UCSD-AML1 (cell line): Measurements from ENCODE around the gene RPL22.

Source experiments
- DNase-seq: peaks from one replicate; lab custom pipeline; 2025; ENCODE audit not compliant: unreplicated experiment; lab: John Stamatoyannopoulos, UW

The RPL22 gene

DNA sequence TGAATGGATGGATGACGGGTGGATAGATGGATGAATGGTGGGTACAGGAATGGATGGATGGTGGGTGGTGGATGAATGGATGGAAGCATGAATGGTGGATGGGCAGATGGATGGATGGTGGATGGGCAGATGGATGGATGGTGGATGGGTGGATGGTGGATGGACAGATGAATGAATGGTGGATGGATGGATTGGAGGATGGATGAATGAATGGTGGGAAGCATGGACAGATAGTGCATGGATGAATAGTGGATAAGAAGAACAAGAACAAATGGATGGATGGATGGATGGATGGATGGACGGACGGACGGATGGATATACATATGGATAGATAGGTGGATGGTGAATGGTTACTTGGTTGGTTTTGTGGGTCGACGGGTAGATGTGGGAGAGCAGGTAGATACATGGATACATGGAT lies 24.0 kb downstream of the RPL22 start:
- DNase-seq, result no peak

DNA sequence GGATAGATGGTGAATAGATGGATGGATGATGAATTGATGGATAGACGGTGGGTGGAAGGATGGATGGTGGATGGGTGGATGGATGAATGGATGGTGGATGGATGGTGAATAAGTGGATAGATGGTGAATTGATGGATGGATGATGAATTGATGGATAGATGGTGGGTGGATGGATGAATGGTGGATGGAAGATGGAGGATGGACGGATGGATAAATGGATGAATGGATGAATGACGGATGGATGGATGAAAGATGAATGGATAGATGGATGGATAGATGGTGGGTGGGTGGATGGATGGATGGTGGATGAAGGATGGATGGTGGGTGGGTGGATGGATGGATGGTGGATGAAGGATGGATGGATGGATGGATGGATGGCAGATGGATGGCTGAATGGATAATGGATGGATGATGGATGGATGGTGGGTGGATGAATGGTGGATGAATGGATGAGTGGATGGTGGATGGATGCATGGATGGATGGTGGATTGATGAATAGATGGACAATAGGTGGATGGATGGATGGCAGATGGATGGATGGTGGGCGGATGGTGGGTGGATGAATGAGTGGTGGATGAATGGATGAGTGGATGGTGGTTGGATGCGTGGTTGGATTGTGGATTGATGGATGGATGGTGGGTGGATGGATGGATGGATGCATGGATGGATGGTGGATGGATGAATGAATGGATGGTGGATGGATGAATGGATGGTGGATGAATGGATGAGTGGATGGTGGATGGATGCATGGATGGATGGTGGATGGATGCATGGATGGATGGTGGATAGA lies 24.6 kb downstream of the RPL22 start:
- DNase-seq, result no peak

- no peak for DNase-seq
Observed at GRCh38 chr1:6172549-6172948, 26.8 kb downstream of the RPL22 start.

DNA sequence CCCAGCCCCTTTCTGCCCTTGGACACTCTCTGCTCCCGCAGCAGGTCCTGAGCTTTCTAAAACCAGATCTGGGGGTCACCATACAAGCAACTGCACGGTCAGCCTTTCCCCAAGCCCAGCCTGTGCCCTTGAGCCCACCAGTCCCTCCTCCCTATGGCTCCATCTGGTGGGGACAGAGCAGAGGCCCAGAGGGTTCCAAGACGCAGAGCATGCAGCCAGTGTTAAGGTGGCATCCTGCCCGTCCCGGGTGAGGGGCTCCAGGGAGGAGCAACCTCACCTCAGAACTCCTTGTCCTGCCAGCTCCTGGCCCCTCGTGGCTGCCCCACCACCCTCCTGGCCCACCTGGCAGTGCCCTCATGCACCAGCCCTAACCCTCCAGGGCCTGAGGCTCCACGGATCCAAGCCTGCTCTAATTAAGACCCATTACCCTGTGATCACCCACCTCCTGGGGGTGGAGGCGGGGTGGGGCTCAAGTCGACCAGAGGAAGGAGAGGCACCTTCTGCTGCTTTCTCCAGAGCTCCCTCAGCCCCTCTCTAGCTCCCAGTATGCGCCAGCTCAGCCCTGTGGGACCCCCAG lies 27.8 kb downstream of the RPL22 start:
- DNase-seq, result peak; percentile 57

GRCh38 chr1:6170742-6171201 lies 28.6 kb downstream of the RPL22 start:
- DNase-seq, result peak; percentile 57

DNA sequence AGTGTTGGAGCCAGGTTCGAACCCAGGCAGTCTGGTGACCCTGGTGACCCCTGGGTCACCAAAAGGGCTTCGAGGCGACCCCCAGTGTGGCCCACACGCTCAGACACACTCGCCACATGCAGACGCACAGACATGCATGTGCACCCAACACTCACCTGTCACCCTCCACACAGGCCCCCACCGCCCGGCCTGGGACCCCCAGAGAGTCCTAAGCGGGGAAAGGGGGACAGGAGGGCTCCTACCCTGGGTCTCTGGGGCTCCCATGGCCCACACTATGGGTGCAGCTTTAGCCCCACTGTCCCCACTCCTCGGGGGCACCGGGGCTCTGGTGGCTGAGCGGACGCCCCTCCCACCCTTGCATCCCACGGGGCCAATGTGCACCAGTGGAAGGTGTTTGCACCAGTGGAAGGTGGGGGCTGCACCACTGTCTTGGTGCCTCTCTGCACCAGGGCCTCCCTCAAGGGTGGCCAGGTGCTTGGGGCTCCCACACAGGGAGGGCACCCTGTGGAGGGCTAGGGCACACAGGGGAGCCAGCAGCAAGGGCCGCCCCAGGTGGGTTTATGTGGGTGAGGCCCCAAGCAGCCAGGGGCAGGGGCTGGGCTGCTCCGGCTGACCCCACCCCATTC lies 29.2 kb downstream of the RPL22 start:
- no peak for DNase-seq

GRCh38 chr1:6168947-6169586 lies 30.3 kb downstream of the RPL22 start:
- no peak for DNase-seq

DNA sequence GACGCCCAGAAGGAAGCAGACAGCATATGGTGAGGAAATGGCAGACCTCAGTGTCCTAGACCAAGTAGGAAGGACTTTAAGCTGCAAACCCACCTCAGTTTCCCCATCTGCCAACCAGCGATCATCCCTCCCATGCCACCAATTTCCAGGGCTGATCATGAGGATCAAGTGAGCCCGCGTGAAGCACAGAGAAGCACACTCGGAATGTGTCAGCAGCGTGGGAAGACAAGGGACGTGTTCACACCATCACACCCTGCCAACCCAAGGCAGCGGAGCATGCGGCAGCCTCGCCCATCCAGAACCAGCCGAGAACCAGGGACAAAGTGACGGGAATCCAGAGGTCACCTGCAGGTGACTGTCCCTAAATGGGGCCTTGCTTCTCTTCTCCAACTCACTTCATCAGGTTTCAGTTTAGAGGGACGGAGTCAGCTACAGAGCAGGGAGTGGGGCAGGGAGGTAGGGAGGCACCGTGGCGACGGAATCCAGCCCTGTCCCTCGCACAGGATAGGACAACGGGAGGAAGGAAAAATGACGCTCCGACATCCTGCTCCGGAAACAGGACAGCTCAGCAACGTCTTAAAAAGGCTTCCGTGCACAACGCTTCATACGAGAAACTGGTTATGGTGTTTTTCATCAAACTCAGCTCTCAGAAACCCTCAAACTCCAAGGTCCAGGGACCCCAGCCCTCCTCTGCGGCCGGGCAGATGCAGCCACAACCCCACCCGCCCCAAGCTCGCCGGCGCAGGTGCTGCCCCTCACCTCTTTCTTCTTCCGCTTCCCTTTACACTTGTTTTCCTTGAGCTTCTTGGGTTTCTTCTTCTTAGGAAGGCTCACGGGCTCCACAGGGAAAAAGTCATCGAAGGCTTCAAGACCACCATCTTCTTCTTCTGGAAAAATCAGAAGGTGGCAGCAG lies 31.7 kb downstream of the RPL22 start:
- no peak for DNase-seq

- no peak for DNase-seq
Observed at GRCh38 chr1:6166655-6167390, 32.6 kb downstream of the RPL22 start.

GRCh38 chr1:6166221-6166620 lies 33.2 kb downstream of the RPL22 start:
- no peak for DNase-seq

- no peak for DNase-seq
Observed at GRCh38 chr1:6165441-6165985, 33.9 kb downstream of the RPL22 start.

GRCh38 chr1:6165027-6165426 lies 34.4 kb downstream of the RPL22 start:
- no peak for DNase-seq

DNA sequence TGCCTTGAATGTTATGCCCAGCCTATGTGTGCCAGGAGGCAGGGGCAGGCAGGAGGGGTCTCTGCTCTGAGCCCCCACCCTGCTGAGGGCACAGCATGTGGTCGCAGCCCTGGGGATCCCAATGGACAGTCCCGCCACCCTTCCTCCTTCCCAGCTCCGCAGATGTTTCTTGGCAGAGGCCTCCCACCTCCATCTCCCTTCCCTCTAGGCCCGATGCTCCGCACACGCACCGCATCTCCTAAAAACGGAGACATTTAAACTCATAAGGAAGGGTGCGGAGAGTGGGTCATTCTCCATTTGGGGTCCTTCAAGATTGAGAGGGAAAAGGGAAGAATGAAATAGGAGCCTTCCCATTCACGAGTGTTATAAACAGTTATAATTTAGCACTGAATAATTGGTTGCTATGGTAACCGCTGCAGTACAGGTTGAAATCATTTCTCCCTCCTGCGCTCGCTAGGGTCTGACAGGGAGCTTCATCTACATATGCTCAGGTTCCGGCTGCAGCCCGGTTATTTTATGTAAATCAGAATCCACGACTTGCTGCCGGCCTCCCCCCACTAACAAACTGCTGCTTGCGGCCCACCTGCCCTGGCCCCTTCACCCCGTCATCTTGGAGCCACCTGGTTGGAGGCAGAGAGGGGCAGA lies 35.3 kb downstream of the RPL22 start:
- DNase-seq, result no peak

DNA sequence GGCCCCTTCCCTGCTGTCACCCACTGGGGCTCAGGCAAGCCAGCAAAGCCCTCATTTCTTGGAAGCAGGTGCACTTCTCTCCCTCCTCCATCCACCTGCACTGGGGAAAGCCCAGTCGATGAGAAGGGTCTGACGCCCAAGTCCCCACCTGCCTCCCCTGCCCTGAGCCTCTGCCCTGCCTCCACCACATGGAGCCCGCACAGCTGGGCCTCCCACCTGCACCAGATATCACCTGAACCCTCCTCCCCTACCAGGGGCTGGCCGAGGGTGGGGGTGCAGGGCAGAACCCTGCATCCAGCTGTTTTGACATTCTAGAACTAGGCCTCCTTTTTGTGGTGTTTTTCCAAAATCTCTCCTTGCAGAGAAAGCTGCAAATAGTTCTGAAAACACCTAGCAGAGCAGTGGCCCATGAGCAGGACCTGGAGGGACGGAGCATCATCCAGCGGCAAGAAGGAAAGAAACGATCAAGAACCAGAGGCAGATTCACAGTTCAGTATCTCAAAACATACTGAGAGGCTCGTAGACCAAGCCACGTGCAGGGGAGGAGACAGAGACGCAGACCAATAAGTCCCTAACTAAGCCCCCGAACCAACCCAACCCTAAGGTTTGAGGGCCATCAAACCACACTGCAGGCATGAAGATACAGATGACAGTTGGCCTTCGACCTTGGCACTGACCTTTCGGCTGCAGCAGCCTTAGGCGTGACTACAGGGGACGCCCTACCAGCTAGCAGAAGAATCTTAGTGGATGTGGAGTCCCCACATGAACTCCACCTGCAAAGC lies 36.0 kb downstream of the RPL22 start:
- DNase-seq, result no peak

DNA sequence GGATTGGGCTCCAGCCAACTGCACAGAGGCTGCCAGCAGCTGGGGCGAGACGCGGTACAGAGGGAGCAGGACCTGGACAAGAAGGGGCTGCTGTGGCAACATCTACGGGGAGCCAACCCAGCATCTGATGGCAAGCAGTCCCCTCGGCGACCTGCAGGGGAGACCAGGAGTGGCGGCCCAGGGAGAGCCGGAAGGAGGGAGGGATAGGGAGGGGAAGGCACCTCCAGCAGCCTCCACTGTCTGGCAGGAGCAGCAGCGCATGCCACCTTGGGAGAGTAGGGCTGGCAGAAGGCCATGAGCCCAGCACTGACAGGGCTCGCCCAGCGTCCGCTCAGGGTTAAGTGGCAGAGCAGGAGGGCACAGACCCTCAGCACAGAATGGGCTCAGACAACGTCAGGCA lies 36.6 kb downstream of the RPL22 start:
- DNase-seq, result no peak

DNA sequence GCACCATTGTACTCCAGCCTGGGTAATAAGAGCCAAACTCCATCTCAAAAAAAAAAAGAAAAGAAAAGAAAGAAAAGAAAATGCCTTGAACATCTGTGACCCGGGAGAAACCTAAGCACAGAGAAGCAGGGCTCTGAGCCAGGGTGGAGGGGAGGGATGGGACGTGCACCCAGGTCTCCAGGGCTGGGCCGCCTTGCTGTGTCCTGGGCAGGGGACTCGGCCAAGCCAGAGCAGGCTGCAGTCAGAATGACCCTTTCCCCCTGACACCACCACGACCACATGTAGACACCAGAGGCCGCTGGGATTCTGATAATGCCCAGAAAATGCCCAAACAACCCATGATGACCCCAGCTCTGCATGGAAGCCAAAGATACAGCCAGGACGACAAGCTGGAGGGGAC lies 37.1 kb downstream of the RPL22 start:
- no peak for DNase-seq

GRCh38 chr1:6158181-6158580 lies 41.2 kb downstream of the RPL22 start:
- DNase-seq, result no peak

- no peak for DNase-seq
Observed at GRCh38 chr1:6157528-6158174, 41.7 kb downstream of the RPL22 start.
